Measurements from ENCODE around the gene COPG1.
A peak's percentile ranks its signal among the peaks of the same experiment; 100 is the strongest.
"Not testable (repeated sequence)": the region's sequence is repeated elsewhere in the genome, so short reads cannot be mapped to it uniquely, and the experiment has no call there.

The COPG1 gene
- long read RNA-seq, donor 1, transcript COPG1-201 (24 exons, 3,078 nt): major isoform, 8 of 86 reads
- long read RNA-seq, donor 1, partial matches to known transcripts: 72 of 86 reads
- long read RNA-seq, donor 1, other reads (novel, unspliced or antisense): 5 of 86 reads
- long read RNA-seq, donor 2, partial matches to known transcripts: 0 of 4 reads
- long read RNA-seq, donor 2, other reads (novel, unspliced or antisense): 0 of 4 reads
- long read RNA-seq, donor 3, partial matches to known transcripts: 0 of 1 reads
- long read RNA-seq, donor 3, other reads (novel, unspliced or antisense): 0 of 1 reads
- long read RNA-seq, donor 4, partial matches to known transcripts: 0 of 6 reads
- long read RNA-seq, donor 4, other reads (novel, unspliced or antisense): 0 of 6 reads
- long read RNA-seq, donor 5, transcript COPG1-201 (24 exons, 3,078 nt): major isoform, 7 of 7 reads
- long read RNA-seq, donor 5, partial matches to known transcripts: 0 of 7 reads
- long read RNA-seq, donor 5, other reads (novel, unspliced or antisense): 0 of 7 reads
- long read RNA-seq, donor 6, partial matches to known transcripts: 7 of 11 reads
- long read RNA-seq, donor 6, other reads (novel, unspliced or antisense): 0 of 11 reads
- long read RNA-seq, donor 7, transcript COPG1-201 (24 exons, 3,078 nt): major isoform, 6 of 1,023 reads
- long read RNA-seq, donor 7, partial matches to known transcripts: 1,015 of 1,023 reads
- long read RNA-seq, donor 7, other reads (novel, unspliced or antisense): 0 of 1,023 reads
- long read RNA-seq, donor 8, transcript COPG1-201 (24 exons, 3,078 nt): major isoform, 5 of 9 reads
- long read RNA-seq, donor 8, partial matches to known transcripts: 0 of 9 reads
- long read RNA-seq, donor 8, other reads (novel, unspliced or antisense): 0 of 9 reads

GRCh38 chr3:129249284-129250065 lies at the start of gene COPG1:
TSS of gene COPG1 (plus strand) at chr3:129249606. CDS start at chr3:129249710, 104 bp downstream.
- peak; percentile 93 for DNase-seq

GRCh38 chr3:129204473-129204872 lies 44.9 kb upstream of the COPG1 start:
- no peak for DNase-seq

GRCh38 chr3:129205109-129205832 lies 44.1 kb upstream of the COPG1 start:
- no peak for DNase-seq

GRCh38 chr3:129207479-129207878 lies 41.9 kb upstream of the COPG1 start:
- peak; percentile 17 for DNase-seq

DNA sequence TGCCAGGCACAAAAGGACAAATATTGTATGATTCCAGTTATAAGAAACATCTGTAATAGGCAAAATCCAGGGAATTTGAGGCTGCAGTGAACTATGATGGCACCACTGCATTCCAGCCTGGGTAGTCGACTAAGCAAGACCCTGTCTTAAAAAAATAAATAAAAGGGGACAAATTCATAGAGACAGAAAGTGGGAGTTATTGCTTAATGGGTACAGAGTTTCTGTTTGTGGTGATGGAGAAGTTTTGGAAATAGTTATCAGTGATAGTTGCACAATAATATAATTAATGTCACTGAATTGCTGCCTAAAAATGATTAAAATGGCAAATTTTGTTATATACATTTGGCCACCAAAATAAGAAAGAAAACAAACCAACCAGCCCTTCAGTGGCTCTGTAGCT lies 38.1 kb upstream of the COPG1 start:
- no peak for DNase-seq

- no peak for DNase-seq
These were observed 37.6 kb upstream of the COPG1 start for GRCh38 chr3:129211772-129212171.

- no peak for DNase-seq
These were observed 36.2 kb upstream of the COPG1 start for GRCh38 chr3:129213238-129213637.

GRCh38 chr3:129218742-129219141 lies 30.7 kb upstream of the COPG1 start:
- DNase-seq: no peak

GRCh38 chr3:129224387-129224786 lies 25.0 kb upstream of the COPG1 start:
- not testable (repeated sequence) for DNase-seq

GRCh38 chr3:129224984-129225393 lies 24.4 kb upstream of the COPG1 start:
- no peak for DNase-seq

DNA sequence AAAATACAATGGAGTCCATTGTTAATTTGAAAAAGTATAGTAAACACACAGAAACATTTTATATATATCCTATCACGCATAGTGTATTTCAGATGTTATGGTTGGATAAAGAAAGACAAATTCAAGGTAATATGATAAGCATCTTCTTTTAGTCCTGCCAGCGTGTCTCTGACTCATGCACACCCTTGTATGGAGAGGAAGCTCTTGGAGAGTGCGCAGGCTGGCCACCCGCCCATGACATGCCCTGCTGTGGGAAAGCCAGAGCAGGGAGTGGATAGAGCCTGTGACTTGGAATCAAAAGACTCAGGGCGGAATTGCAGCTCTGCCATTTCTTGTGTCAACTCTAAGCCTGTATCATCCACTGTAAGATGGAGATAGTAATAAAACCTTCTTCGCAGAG lies 23.0 kb upstream of the COPG1 start:
- DNase-seq: no peak

DNA sequence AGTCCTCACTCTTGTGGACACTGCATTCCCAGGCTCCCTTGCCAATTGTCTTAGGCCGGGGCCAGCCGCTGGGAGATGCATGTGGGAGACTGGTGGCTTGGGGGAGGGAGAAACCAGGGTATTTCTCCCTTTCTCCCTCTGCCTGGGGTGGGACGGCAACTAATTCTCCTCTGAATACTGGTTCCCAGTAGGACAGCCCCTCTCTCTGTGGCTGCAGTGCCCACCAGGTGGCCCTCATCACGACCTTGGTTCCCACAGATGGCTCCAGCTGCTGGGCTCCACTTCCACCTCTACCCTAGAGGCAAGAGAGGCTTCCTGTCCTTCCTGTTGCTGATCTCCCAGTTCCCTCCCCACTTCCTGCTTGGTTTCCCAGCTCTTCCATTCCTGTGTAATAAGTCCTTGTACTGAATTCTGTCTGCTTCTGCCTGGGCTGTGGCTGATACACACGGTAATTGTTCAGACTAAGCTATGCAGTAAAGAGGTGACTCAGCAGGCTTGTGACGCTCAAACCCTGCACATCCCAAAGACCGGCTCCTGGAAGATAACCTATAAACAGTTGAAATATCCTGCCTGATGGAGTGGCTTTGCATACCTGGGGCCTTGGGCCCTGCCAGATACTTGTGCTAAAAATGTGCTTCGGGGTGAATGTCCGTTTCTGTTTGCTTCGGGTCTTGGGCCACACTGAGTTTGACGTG lies 20.4 kb upstream of the COPG1 start:
- peak; percentile 35 for DNase-seq

- no peak for DNase-seq
These were observed 18.9 kb upstream of the COPG1 start for GRCh38 chr3:129230311-129231019.

DNA sequence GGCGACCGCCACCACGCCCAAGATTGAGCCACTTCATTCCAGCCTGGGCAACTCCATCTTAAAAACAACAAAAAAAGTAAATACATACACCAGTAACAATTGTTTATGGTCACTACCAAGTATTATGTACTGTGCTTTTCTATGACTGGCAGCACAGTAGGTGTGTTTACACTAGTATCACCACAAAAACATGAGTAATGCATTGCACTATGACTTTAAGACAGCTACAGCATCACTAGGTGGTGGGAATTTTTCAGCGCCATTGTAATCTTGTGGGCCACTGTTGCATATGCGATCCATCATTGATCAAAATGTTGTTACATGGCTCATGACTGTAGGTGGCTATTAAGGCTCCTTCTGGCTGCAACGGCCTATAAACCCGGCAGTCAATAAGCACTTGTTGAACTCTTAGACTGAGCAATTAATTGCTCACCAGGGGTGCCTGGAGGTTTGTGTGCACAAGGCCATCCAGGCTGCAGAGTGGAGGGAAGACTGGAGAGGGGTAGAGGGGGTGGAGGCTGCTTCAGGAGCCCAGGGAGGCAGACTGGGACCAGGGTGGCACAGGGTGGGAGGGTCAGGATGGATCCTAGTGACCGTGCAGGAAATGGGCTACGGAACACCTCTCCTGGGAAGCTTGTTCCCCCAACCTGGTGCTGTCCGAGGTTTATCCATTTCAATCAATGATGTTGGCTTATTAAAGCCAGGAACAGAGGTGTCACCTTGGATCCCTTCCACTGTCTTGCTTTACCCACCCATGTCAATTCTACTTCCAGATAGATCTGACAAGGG lies 17.9 kb upstream of the COPG1 start:
- no peak for DNase-seq

DNA sequence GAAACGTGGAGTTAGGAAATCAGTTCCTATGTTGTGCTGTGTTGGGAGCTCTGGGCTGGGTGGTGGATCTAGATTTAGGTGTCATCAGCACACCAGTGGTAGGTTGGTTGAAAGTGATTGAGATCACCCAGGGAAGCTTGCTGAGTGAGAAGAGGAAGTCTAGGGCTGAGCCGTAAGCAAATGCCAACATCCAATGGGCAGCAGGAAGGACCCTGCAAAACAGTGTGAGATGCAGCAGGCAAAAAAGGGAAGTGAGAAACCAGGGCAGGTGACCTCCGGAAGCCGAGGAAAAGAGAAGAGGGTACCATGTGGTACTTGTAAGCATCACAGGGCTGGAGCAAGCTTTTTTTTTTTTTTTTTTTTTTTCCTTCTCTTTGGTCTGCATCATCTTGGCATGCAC lies 15.9 kb upstream of the COPG1 start:
- DNase-seq: no peak

GRCh38 chr3:129234441-129234840 lies 15.0 kb upstream of the COPG1 start:
- DNase-seq: no peak

GRCh38 chr3:129235344-129235917 lies 14.0 kb upstream of the COPG1 start:
- no peak for DNase-seq

DNA sequence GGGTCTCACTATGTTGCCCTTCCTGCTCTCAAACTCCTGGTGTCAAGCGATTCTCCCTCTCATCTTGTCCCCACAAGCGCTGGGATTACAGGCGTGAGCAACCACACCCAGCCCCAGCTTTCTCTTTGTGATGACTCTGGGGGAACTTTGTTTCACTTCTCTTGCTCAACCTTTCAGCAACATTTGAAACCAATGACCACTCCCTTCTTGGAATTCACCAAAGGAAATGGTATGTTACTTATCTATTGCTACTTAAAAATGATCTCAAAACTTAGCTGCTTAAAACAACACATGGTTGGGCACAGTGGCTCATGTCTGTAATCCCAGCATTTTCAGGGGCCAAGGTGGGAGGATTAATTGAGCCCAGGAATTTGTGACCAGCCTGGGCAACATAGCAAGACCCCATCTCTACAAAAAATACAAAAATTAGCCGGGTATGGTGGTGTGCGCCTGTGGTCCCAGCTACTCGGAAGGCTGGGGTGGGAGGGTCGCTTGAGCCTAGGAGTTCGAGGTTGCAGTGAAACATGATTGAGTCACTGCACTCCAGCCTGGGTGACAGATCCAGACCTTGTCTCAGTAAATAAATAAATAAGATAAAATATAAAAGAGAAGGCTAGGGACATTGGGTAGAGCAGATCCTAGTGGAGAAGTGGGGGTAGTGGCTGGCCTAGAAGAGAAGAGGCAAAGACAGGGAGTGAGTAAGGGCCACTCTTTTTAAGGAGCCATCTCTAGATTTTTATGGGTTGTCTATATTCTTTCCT lies 10.3 kb upstream of the COPG1 start:
- DNase-seq: no peak
